Kidney epithelial cell (primary cell): Measurements from ENCODE around the gene HEMK1. TPM values are rescaled to one million over a fixed set of nuclear protein-coding genes. Genes with fewer than 3 reads are reported as not detected.
A peak's percentile ranks its signal among the peaks of the same experiment; 100 is the strongest.

Experiments used
- DNase-seq: peaks from one replicate; pipeline ENCODE4 v3.0.0-alpha.2; 2010; ENCODE audit warnings: low read depth
- H3K27me3 ChIP-seq: 2 replicates; pipeline ENCODE4 v1.6.0; 2011; ENCODE audit warnings: low read length; ENCODE audit not compliant: control insufficient read depth, insufficient read depth
- H3K36me3 ChIP-seq: 2 replicates; pipeline ENCODE4 v1.5.1; 2011; ENCODE audit warnings: low read length; ENCODE audit not compliant: control insufficient read depth, insufficient read depth
- H3K4me3 ChIP-seq: 2 replicates; pipeline ENCODE4 v1.5.1; 2011; ENCODE audit warnings: low read depth, mild to moderate bottlenecking, control low read depth, low read length
- CTCF ChIP-seq: IDR thresholded peaks from 2 replicates; pipeline ENCODE4 v1.5.1; 2011; ENCODE audit warnings: mild to moderate bottlenecking, moderate library complexity, low read length, control low read depth, inconsistent platforms; ENCODE audit not compliant: insufficient read depth, poor library complexity, severe bottlenecking
- total RNA-seq: library from RNA; depleted of rRNA; stranded (reverse); fragments of >200 nt; gene quantifications from 2 replicates; pipeline ENCODE4 v1.2.3, GENCODE V29; 2015

Gene HEMK1
- total RNA-seq, 1 donor from 2014 or later = 15.6 TPM

- peaks cover 8% of the 10 kb centered on the region for H3K27me3 ChIP-seq
- H3K4me3 ChIP-seq = no peak overlapping the region
- no peak for DNase-seq
- no peak for TF ChIP-seq CTCF
- H3K36me3 ChIP-seq = no peaks in the 10 kb centered on the region
Measured at GRCh38 chr3:50615190-50615589, 45.9 kb downstream of the HEMK1 start.

DNA sequence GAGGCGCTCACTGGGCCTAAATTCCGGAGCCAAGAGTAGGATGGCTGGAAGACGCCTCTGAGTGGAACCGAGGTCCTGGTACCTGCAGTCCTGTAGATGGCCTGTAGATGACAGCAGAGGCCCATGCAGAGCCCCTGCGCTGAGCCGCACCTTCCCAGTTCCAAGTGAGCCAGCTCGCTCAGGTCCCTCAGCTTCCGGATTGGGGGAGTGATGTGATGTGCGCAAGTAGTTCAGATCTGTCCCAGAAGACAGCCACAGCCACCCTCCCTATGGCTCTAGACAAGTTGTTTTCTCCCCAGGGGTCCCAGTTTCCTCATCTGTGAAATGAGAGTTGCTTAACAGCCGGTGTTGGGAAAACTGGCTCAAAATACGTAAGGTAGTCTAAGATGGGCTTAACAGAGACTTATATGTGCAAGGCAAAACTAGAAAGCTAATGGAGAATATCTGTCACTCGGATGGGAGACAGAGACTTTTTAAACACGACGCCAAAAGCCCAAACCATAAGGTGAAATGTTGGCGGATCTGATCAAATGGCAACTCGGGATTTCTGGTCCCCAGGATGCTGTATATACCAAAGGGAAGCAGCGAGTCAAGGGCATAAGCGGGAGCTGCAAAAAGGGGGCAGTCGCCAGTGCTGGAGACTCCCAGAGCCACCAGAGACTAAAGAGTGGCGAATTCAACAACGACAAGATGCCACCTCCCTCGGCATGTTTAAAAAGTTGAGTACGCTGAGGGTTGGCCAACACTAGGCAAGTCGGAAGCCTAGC, 46.9 kb downstream of the HEMK1 start:
- peaks cover 8% of the 10 kb centered on the region for H3K27me3 ChIP-seq
- DNase-seq = no peak
- peak overlapping the region; percentile 44 for H3K4me3 ChIP-seq
- peak; percentile 100 for TF ChIP-seq CTCF
- no peaks in the 10 kb centered on the region for H3K36me3 ChIP-seq

- no peak for TF ChIP-seq CTCF
- Histone ChIP-seq H3K4me3 (peak overlapping the region; percentile 44), H3K27me3 (peaks cover 8% of the 10 kb centered on the region), H3K36me3 (no peaks in the 10 kb centered on the region)
- DNase-seq = no peak
Measured at GRCh38 chr3:50616770-50617095, 47.4 kb downstream of the HEMK1 start.

DNA sequence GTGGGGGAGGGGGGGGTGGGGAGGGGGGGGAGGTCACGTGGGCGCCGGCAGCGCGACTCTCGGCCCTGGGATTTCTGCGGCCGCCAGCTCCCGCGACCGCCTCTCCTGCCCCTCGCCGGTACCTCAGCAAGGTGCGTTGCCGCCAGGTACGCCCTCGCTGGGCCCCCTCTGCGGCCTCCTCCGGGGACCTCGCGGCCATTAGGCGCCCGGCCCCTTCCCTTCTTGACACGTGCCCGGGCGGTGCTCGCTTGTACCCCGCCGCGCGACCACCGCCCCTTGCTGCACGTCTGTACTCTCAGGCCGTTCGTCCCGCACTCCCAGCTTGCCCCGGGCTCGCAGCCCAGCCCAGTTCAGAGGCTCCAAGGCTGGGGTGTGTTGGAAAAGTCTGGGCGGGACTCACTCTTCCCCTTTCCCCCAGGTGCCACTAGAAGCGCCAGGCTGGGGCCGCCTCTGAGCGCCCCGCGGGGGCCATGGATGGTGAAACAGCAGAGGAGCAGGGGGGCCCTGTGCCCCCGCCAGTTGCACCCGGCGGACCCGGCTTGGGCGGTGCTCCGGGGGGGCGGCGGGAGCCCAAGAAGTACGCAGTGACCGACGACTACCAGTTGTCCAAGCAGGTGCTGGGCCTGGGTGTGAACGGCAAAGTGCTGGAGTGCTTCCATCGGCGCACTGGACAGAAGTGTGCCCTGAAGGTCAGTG, 47.9 kb downstream of the HEMK1 start, which contains the start of gene MAPKAPK3:
TSS of gene MAPKAPK3 (plus strand) at position 56 of the 696 bp plus-strand sequence. CDS start at position 471, 415 bp downstream.
- DNase-seq = no peak
- H3K27me3 ChIP-seq = peaks cover 8% of the 10 kb centered on the region
- no peaks in the 10 kb centered on the region for H3K36me3 ChIP-seq
- peak within 1 kb of the TSS; percentile 76 for H3K4me3 ChIP-seq
- no peak for TF ChIP-seq CTCF

- peak overlapping the region; percentile 76 for H3K4me3 ChIP-seq
- H3K36me3 ChIP-seq = no peaks in the 10 kb centered on the region
- no peak for TF ChIP-seq CTCF
- no peak for DNase-seq
- peaks cover 3% of the 10 kb centered on the region for H3K27me3 ChIP-seq
Measured at GRCh38 chr3:50617911-50618481, 48.7 kb downstream of the HEMK1 start.
